Loucy (cell line): Measurements from ENCODE around the gene DLG2.

Source experiments
- H2AFZ ChIP-seq: fragments of 200-600 bp; sonication (generic); 2 replicates; pipeline ENCODE4 v1.6.0; 2016; ENCODE audit warnings: antibody characterized with exemption, mild to moderate bottlenecking, low read length, moderate library complexity
- H3F3A ChIP-seq: fragments of 200-600 bp; 2 replicates; pipeline ENCODE4 v1.6.0; 2016; ENCODE audit warnings: antibody characterized with exemption, low read depth, mild to moderate bottlenecking
- H3K27me3 ChIP-seq: fragments of 200-600 bp; sonication (generic); 2 replicates; pipeline ENCODE4 v1.6.1; 2014; ENCODE audit warnings: low read length, mild to moderate bottlenecking; ENCODE audit not compliant: insufficient read depth, poor library complexity, severe bottlenecking
- H3K36me3 ChIP-seq: fragments of 200-600 bp; sonication (generic); 2 replicates; pipeline ENCODE4 v1.6.1; 2016; ENCODE audit warnings: low read length; ENCODE audit not compliant: insufficient read depth
- H3K4me1 ChIP-seq: fragments of 200-600 bp; sonication (generic); 2 replicates; pipeline ENCODE4 v1.5.1; 2014; ENCODE audit warnings: low read length, mild to moderate bottlenecking; ENCODE audit not compliant: insufficient read depth, poor library complexity, severe bottlenecking
- H3K4me2 ChIP-seq: fragments of 200-600 bp; sonication (generic); 2 replicates; pipeline ENCODE4 v1.6.0; 2014; ENCODE audit warnings: antibody characterized with exemption, low read length, low read depth, mild to moderate bottlenecking; ENCODE audit not compliant: poor library complexity, severe bottlenecking
- H3K4me3 ChIP-seq: fragments of 200-600 bp; sonication (generic); 2 replicates; pipeline ENCODE4 v1.5.1; 2014; ENCODE audit warnings: low read length, mild to moderate bottlenecking, mixed read lengths; ENCODE audit not compliant: poor library complexity, severe bottlenecking
- H3K79me2 ChIP-seq: fragments of 200-600 bp; sonication (generic); 2 replicates; pipeline ENCODE4 v1.6.1; 2014; ENCODE audit warnings: low read length; ENCODE audit not compliant: insufficient read depth
- H3K9ac ChIP-seq: fragments of 200-600 bp; sonication (generic); 2 replicates; pipeline ENCODE4 v1.6.0; 2014; ENCODE audit warnings: mild to moderate bottlenecking, low read depth, low read length, moderate library complexity; ENCODE audit not compliant: poor library complexity, severe bottlenecking
- H3K9me2 ChIP-seq: fragments of 200-600 bp; sonication (generic); replicated peaks from 2 replicates; pipeline ENCODE4 v1.6.1; 2016; ENCODE audit warnings: low read depth, low read length, mixed read lengths
- H3K9me3 ChIP-seq: fragments of 200-600 bp; sonication (generic); 2 replicates; pipeline ENCODE4 v1.6.1; 2014; ENCODE audit warnings: mild to moderate bottlenecking, antibody characterized with exemption, low read length, low read depth; ENCODE audit not compliant: insufficient read depth
- H4K20me1 ChIP-seq: fragments of 200-600 bp; sonication (generic); 2 replicates; pipeline ENCODE4 v1.6.0; 2014; ENCODE audit warnings: antibody characterized with exemption, low read length, mild to moderate bottlenecking; ENCODE audit not compliant: insufficient read depth, poor library complexity, severe bottlenecking
- CTCF ChIP-seq: fragments of 200-600 bp; sonication (generic); conservative IDR thresholded peaks from 2 replicates; pipeline ENCODE4 v1.5.1; 2014; ENCODE audit warnings: mild to moderate bottlenecking, antibody characterized with exemption, low read length
- EZH2phosphoT487 ChIP-seq: fragments of 200-600 bp; IDR thresholded peaks from 2 replicates; pipeline ENCODE4 v1.6.1; 2018; ENCODE audit warnings: antibody characterized with exemption, mild to moderate bottlenecking, moderate library complexity, borderline replicate concordance

Gene DLG2

GRCh38 chr11:84969103-84969502 is 658.0 kb downstream of the DLG2 start:
- TF ChIP-seq CTCF (no peak), EZH2phosphoT487 (no peak)
- Histone ChIP-seq H3K27me3 (no peaks in the 10 kb centered on the region), H3K79me2 (no peaks in the 10 kb centered on the region), H2AFZ (no peak overlapping the region), H4K20me1 (no peaks in the 10 kb centered on the region), H3F3A (no peaks in the 10 kb centered on the region), H3K4me3 (no peak overlapping the region), H3K9me2 (no peaks in the 10 kb centered on the region), H3K4me2 (no peak overlapping the region), H3K4me1 (no peaks in the 10 kb centered on the region), H3K9ac (no peak overlapping the region), H3K36me3 (no peaks in the 10 kb centered on the region), H3K9me3 (no peaks in the 10 kb centered on the region)

GRCh38 chr11:84965484-84965883 is 661.7 kb downstream of the DLG2 start:
- Histone ChIP-seq H2AFZ (no peak overlapping the region), H4K20me1 (no peaks in the 10 kb centered on the region), H3K9ac (no peak overlapping the region), H3K4me3 (no peak overlapping the region), H3K79me2 (no peaks in the 10 kb centered on the region), H3F3A (no peaks in the 10 kb centered on the region), H3K4me1 (no peaks in the 10 kb centered on the region), H3K9me3 (no peaks in the 10 kb centered on the region), H3K36me3 (no peaks in the 10 kb centered on the region), H3K27me3 (no peaks in the 10 kb centered on the region), H3K9me2 (no peaks in the 10 kb centered on the region), H3K4me2 (no peak overlapping the region)
- no peak for TF ChIP-seq CTCF
- no peak for TF ChIP-seq EZH2phosphoT487

GRCh38 chr11:84963240-84963639 is 663.9 kb downstream of the DLG2 start:
- Histone ChIP-seq H3K27me3 (no peaks in the 10 kb centered on the region), H3K9me2 (no peaks in the 10 kb centered on the region), H3K79me2 (no peaks in the 10 kb centered on the region), H3K4me2 (no peak overlapping the region), H3F3A (no peaks in the 10 kb centered on the region), H3K4me3 (no peak overlapping the region), H3K4me1 (no peaks in the 10 kb centered on the region), H4K20me1 (no peaks in the 10 kb centered on the region), H3K36me3 (no peaks in the 10 kb centered on the region), H3K9ac (no peak overlapping the region), H3K9me3 (no peaks in the 10 kb centered on the region), H2AFZ (no peak overlapping the region)
- TF ChIP-seq EZH2phosphoT487 (no peak), CTCF (no peak)
